Breast epithelium (tissue), 3 donors: Measurements from ENCODE around the gene CNKSR3.

ENCODE experiments used
- POLR2A ChIP-seq: fragments of 450-650 bp; IDR thresholded peaks from one replicate; pipeline ENCODE4 v1.6.1; 2016; ENCODE audit warnings: antibody characterized with exemption, mild to moderate bottlenecking, moderate library complexity
- POLR2AphosphoS5 ChIP-seq, 3 donors: sonication (generic); formaldehyde crosslinking; IDR thresholded peaks; one replicate each; pipeline ENCODE4 v1.6.1; 2017; ENCODE audit warnings: antibody characterized with exemption in 3 of 3
- TF ChIP-seq, protein P1 (sequence below), 3 donors: fragments of 450-650 bp; IDR thresholded peaks; one replicate each; pipeline ENCODE4 v1.5.1; 2016 to 2017; ENCODE audit warnings: antibody characterized with exemption in 3 of 3, mild to moderate bottlenecking in 3 of 3, moderate library complexity in 3 of 3

DNA sequence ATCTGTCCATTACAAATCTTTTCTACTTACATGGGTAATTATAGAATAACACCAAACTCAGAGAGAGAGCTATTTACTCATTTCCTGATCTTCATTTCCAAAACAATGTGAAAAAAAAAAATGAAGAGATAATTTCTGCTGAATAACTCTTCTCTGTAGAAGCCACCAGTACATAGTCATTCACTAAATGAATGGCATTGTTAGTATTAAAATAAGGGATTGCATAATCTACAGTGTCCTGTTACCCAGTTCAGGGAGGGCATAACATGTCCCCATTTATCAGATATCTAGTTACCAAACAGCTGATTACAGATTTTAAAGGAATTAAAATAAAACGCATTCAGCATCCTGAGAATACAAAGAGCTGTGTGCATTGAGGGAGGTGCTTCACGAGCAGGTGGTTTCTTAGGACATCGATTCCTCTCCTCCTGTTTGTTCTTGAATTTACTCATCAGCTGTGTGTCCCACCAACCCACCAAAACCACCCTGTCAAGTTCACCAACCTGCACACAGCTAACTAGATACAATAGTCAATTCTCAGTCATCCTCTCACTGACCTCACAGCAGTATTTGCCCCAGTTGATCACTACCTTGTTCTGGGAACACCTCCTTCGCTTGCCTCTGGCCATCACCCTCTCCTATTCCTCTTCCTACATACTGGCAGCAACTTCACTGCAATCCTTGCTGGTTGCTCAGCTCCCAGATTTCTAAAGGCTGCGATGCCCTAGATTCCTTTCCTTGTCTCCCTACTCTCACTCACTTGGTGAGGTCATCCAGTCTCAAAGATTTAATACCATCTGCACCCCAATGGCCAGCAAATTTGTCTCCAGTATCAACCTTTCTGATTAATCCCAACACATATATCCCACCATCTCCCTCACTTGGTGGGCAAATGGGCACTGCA is 18.7 kb downstream of the CNKSR3 start:
- TF ChIP-seq, protein P1, sequence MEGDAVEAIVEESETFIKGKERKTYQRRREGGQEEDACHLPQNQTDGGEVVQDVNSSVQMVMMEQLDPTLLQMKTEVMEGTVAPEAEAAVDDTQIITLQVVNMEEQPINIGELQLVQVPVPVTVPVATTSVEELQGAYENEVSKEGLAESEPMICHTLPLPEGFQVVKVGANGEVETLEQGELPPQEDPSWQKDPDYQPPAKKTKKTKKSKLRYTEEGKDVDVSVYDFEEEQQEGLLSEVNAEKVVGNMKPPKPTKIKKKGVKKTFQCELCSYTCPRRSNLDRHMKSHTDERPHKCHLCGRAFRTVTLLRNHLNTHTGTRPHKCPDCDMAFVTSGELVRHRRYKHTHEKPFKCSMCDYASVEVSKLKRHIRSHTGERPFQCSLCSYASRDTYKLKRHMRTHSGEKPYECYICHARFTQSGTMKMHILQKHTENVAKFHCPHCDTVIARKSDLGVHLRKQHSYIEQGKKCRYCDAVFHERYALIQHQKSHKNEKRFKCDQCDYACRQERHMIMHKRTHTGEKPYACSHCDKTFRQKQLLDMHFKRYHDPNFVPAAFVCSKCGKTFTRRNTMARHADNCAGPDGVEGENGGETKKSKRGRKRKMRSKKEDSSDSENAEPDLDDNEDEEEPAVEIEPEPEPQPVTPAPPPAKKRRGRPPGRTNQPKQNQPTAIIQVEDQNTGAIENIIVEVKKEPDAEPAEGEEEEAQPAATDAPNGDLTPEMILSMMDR (IDR thresholded peaks at IDR 0.05): no peak
- TF ChIP-seq POLR2A: no peak
- no peak for TF ChIP-seq POLR2AphosphoS5 (IDR thresholded peaks at IDR 0.05)
